Cardiac fibroblast (primary cell): ENCODE data around the gene C17orf114.
"Not testable (repeated sequence)": the region's sequence is repeated elsewhere in the genome, so short reads cannot be mapped to it uniquely, and the experiment has no call there.

Experiments used
- DNase-seq, 2 donors: peaks; one replicate each; pipeline versions ENCODE4 v3.0.0 to v3.0.0-alpha.2; 2010; ENCODE audit warnings: low read depth in 2 of 2
- H3K4me3 ChIP-seq, 2 donors: replicated peaks in 1 of 2; 1 replicate in 1 of 2; 2 replicates in 1 of 2; pipeline ENCODE4 v1.5.1; 2011; ENCODE audit warnings: low read depth in 2 of 2, low read length in 2 of 2, mild to moderate bottlenecking in 2 of 2, moderate library complexity in 1 of 2
- CTCF ChIP-seq: IDR thresholded peaks from one replicate; pipeline ENCODE4 v1.5.1; 2011; ENCODE audit warnings: low read depth, mild to moderate bottlenecking, low read length, inconsistent platforms

The C17orf114 gene

GRCh38 chr17:4837471-4838308 is 35.6 kb upstream of the C17orf114 start:
- H3K4me3 ChIP-seq = no peak overlapping the region
- no peak for TF ChIP-seq CTCF
- no peak for DNase-seq

- no peak for DNase-seq
- no peak overlapping the region for H3K4me3 ChIP-seq
- no peak for TF ChIP-seq CTCF
These were observed 34.1 kb upstream of the C17orf114 start for GRCh38 chr17:4836221-4836620.

- DNase-seq = no peak
- H3K4me3 ChIP-seq = peak overlapping the region in 1 of 2 donors; percentile 96
- TF ChIP-seq CTCF = no peak
These were observed 32.5 kb upstream of the C17orf114 start for GRCh38 chr17:4834681-4835020.

GRCh38 chr17:4833941-4834680 is 32.0 kb upstream of the C17orf114 start:
- peak overlapping the region; percentile 75 to 96 for H3K4me3 ChIP-seq
- peak; percentile 46 to 60 for DNase-seq
- no peak for TF ChIP-seq CTCF

GRCh38 chr17:4833178-4833940 is 31.2 kb upstream of the C17orf114 start, which contains the start of gene MINK1:
TSS of gene MINK1 (plus strand) at chr17:4833340. CDS start at chr17:4833584, 244 bp downstream.
- no peak for TF ChIP-seq CTCF
- peak; percentile 92 to 96 for DNase-seq
- H3K4me3 ChIP-seq = peak within 1 kb of the TSS; percentile 75 to 96

- H3K4me3 ChIP-seq = peak overlapping the region; percentile 51 to 96
- DNase-seq = not testable (repeated sequence)
These were observed 30.7 kb upstream of the C17orf114 start for GRCh38 chr17:4832829-4833177.

- TF ChIP-seq CTCF = no peak
- H3K4me3 ChIP-seq = no peak overlapping the region
- no peak for DNase-seq
These were observed 25.3 kb upstream of the C17orf114 start for GRCh38 chr17:4827399-4827798.
